UCSD-AML1 (cell line): ENCODE measurements around the gene GCNT4.
A peak's percentile ranks its signal among the peaks of the same experiment; 100 is the strongest.

Source experiments
- DNase-seq: peaks from one replicate; lab custom pipeline; 2025; ENCODE audit not compliant: unreplicated experiment; lab: John Stamatoyannopoulos, UW

The GCNT4 gene

GRCh38 chr5:75018805-75019587 lies 33.4 kb downstream of the GCNT4 start:
- no peak for DNase-seq

GRCh38 chr5:75017971-75018370 lies 34.4 kb downstream of the GCNT4 start:
- DNase-seq = no peak

GRCh38 chr5:75016896-75017295 lies 35.5 kb downstream of the GCNT4 start:
- no peak for DNase-seq

DNA sequence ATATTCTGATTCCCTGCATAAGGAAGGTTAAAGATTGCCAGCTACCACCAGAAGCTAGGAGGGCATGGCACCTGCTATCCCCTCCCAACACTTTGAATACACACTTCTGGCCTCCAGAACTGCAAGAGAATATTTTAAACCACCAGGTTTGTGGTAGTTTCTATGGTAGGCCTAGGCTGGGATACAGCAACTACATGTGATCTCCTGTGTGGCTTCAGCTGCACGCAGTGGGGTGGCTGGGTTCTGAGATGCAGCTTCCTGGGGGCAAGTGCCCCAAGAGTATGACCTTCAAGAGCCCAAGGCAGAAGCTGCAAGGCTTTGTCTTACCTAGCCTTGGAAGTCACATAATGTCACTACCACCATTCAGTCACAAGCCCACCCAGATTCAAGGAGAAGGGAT lies 39.6 kb downstream of the GCNT4 start:
- DNase-seq = no peak

DNA sequence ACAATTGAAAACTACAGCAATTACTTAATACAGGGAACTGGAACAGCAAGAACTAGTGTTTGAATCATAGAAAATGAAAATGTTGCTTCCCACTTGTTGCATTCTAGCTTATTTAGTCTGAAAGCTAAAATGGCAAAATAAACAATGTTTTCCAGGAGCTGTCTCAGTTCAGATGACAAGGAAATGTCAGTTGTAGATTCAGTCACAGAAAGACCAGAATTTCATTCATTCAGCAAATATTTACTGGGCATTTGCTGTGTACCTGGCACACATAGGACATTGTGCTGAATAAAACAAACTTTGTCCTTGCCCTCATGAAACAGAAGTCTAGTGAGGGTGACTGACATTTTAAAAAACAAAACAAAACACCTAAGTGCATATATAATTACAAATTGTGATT lies 41.5 kb downstream of the GCNT4 start:
- DNase-seq = no peak

DNA sequence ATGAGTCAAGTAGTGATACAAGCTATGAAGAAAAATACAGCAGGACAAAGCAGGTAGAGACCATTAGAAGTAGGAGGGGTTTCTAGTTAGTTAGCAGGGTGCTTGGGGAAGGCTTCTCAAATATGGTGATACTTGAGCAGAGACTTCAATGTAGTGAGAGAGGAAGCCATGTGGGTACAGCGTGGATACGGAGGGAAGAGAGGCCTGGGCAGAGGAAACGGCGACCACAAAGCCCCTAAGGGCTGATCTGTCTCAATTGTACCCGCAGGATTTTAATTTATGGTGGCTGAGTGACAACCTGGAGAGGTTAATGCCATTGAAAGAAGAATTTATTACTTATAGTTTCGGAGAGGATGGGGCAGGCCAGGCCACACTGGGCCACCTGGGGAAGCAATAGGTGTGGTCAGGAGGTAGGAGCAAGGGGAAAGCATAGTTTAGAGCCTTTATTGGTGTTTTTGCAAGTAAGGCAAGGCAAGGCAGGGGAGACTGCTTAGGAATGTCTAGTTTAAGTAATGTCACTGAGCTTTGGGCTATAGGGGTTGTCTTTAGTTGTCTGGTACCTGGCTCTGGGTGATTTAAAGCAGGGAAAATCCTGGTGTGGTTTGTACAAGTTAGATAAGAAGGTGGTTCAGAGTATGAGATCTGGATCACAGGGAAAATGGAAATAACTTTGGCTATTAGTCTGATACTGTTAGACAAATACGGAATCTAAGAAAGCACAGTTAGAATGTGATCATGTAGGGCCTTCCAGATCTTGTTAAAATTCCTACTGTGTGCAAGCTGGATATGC lies 42.6 kb downstream of the GCNT4 start:
- peak; percentile 34 for DNase-seq

- DNase-seq = no peak
Observed at GRCh38 chr5:75006865-75007822, 45.2 kb downstream of the GCNT4 start.

GRCh38 chr5:75005561-75005960 lies 46.8 kb downstream of the GCNT4 start:
- no peak for DNase-seq
